GM23338 (cell line): ENCODE results near the gene ADAMTS5. TPM values are rescaled to one million over a fixed set of nuclear protein-coding genes. Genes with fewer than 3 reads are reported as not detected.
A peak's percentile ranks its signal among the peaks of the same experiment; 100 is the strongest.

Experiments
- ATAC-seq: fragments of 200-7000 bp; cut with Tn5 transposase; 3 replicates; pipeline ENCODE4 v1.9.1; 2020
- DNase-seq: peaks from one replicate; pipeline ENCODE4 v3.0.0-alpha.2; 2015; ENCODE audit warnings: low spot score
- H2AFZ ChIP-seq: fragments of 200-600 bp; sonication (generic); 2 replicates; pipeline ENCODE4 v1.8.0; 2016; ENCODE audit warnings: antibody characterized with exemption, mild to moderate bottlenecking, moderate library complexity
- H3F3A ChIP-seq: fragments of 200-600 bp; sonication (generic); replicated peaks from 2 replicates; pipeline ENCODE4 v1.8.0; 2017; ENCODE audit warnings: antibody characterized with exemption, mixed run types, low read depth
- H3K27ac ChIP-seq: fragments of 200-600 bp; sonication (generic); 2 replicates; pipeline ENCODE4 v1.6.1; 2016; ENCODE audit warnings: low read depth
- H3K27me3 ChIP-seq: fragments of 200-600 bp; sonication (generic); 2 replicates; pipeline ENCODE4 v1.8.0; 2016; ENCODE audit warnings: mild to moderate bottlenecking, mixed run types, moderate library complexity; ENCODE audit not compliant: insufficient read depth
- H3K36me3 ChIP-seq: fragments of 200-600 bp; sonication (generic); 2 replicates; pipeline ENCODE4 v1.8.0; 2016; ENCODE audit warnings: mild to moderate bottlenecking; ENCODE audit not compliant: insufficient read depth
- H3K4me1 ChIP-seq: fragments of 200-600 bp; sonication (generic); 2 replicates; pipeline ENCODE4 v1.8.0; 2016; ENCODE audit warnings: mild to moderate bottlenecking, moderate library complexity; ENCODE audit not compliant: insufficient read depth
- H3K4me2 ChIP-seq: fragments of 200-600 bp; sonication (generic); 2 replicates; pipeline ENCODE4 v1.7.1; 2017; ENCODE audit warnings: mixed run types
- H3K4me3 ChIP-seq: fragments of 200-600 bp; sonication (generic); 2 replicates; pipeline ENCODE4 v1.6.1; 2016; ENCODE audit warnings: mixed run types
- H3K79me2 ChIP-seq: fragments of 200-600 bp; sonication (generic); replicated peaks from 2 replicates; pipeline ENCODE4 v1.8.0; 2017; ENCODE audit warnings: mild to moderate bottlenecking; ENCODE audit not compliant: insufficient read depth
- H3K9me2 ChIP-seq: fragments of 200-600 bp; sonication (generic); 2 replicates; pipeline ENCODE4 v1.8.0; 2017; ENCODE audit not compliant: insufficient read depth
- H4K20me1 ChIP-seq: fragments of 200-600 bp; sonication (generic); replicated peaks from 2 replicates; pipeline ENCODE4 v1.8.0; 2017; ENCODE audit warnings: mild to moderate bottlenecking; ENCODE audit not compliant: insufficient read depth
- H3K27ac Mint-ChIP-seq: 2 replicates; pipeline ENCODE4 v1.8.0; 2020; ENCODE audit warnings: inconsistent platforms, mild to moderate bottlenecking, moderate library complexity, mixed read lengths
- H3K27me3 Mint-ChIP-seq: 3 replicates; pipeline ENCODE4 v1.8.0; 2022; ENCODE audit warnings: low read depth, mild to moderate bottlenecking, moderate library complexity, mixed read lengths, inconsistent platforms; ENCODE audit not compliant: insufficient read depth, poor library complexity
- H3K36me3 Mint-ChIP-seq: 3 replicates; pipeline ENCODE4 v1.8.0; 2021; ENCODE audit warnings: low read depth, mild to moderate bottlenecking, inconsistent platforms, moderate library complexity, mixed read lengths
- H3K4me1 Mint-ChIP-seq: 3 replicates; pipeline ENCODE4 v1.8.0; 2020; ENCODE audit warnings: mild to moderate bottlenecking, inconsistent platforms, mixed read lengths
- H3K4me3 Mint-ChIP-seq: 3 replicates; pipeline ENCODE4 v1.8.0; 2021; ENCODE audit warnings: moderate library complexity, mild to moderate bottlenecking, inconsistent platforms, mixed read lengths
- H3K9me3 Mint-ChIP-seq: 3 replicates; pipeline ENCODE4 v1.8.0; 2020; ENCODE audit warnings: moderate library complexity, mild to moderate bottlenecking, inconsistent platforms, mixed read lengths
- CREB1 ChIP-seq: fragments of 250-450 bp; sonication (Bioruptor Pico); IDR thresholded peaks from 2 replicates; pipeline ENCODE4 v1.5.0; 2020; ENCODE audit warnings: low read depth, mild to moderate bottlenecking, moderate library complexity
- CTCF ChIP-seq, 2 experiments: fragments of 200-600 bp in 1 of 2; sonication (generic) in 1 of 2; conservative IDR thresholded peaks; 2 replicates each; pipeline versions ENCODE4 v1.5.1 to v1.6.1; 2016 to 2017; ENCODE audit warnings: antibody characterized with exemption in 2 of 2, low read depth in 2 of 2, mild to moderate bottlenecking in 2 of 2, moderate library complexity in 1 of 2
- ETS1 ChIP-seq: IDR thresholded peaks from 2 replicates; pipeline ENCODE4 v1.6.1; 2016; ENCODE audit warnings: antibody characterized with exemption
- EZH2 ChIP-seq: fragments of 200-600 bp; sonication (generic); IDR thresholded peaks from one replicate; pipeline ENCODE4 v1.8.0; 2017; ENCODE audit warnings: antibody characterized with exemption, mild to moderate bottlenecking, low read depth; ENCODE audit not compliant: unreplicated experiment
- EZH2phosphoT487 ChIP-seq: fragments of 200-600 bp; sonication (generic); IDR thresholded peaks from one replicate; pipeline ENCODE4 v1.8.1; 2018; ENCODE audit warnings: antibody characterized with exemption; ENCODE audit not compliant: unreplicated experiment
- JUNB ChIP-seq: IDR thresholded peaks from one replicate; pipeline ENCODE4 v1.6.1; 2016; ENCODE audit warnings: antibody characterized with exemption; ENCODE audit not compliant: unreplicated experiment
- NANOG ChIP-seq: IDR thresholded peaks from 2 replicates; pipeline ENCODE4 v1.6.1; 2016; ENCODE audit warnings: antibody characterized with exemption, borderline replicate concordance
- POLR2AphosphoS5 ChIP-seq: IDR thresholded peaks from 2 replicates; pipeline ENCODE4 v1.6.1; 2016; ENCODE audit warnings: antibody characterized with exemption, low read depth
- REST ChIP-seq: IDR thresholded peaks from one replicate; pipeline ENCODE4 v1.6.1; 2018; ENCODE audit warnings: antibody characterized with exemption; ENCODE audit not compliant: unreplicated experiment
- ZNF114 ChIP-seq: fragments of 250-450 bp; sonication (Bioruptor Pico); IDR thresholded peaks from 2 replicates; pipeline ENCODE4 v1.5.0; 2020; ENCODE audit warnings: mild to moderate bottlenecking, moderate library complexity
- ZNF462 ChIP-seq: fragments of 250-450 bp; sonication (Bioruptor Pico); IDR thresholded peaks from 2 replicates; pipeline ENCODE4 v1.5.0; 2020; ENCODE audit warnings: mild to moderate bottlenecking, moderate library complexity
- polyA plus RNA-seq: library from polyadenylated mRNA; unstranded; fragments of >200 nt; fragmentation: Nextera tagmentation; extraction: Ambion mirVana; gene quantifications from 2 replicates; pipeline ENCODE4 v1.2.1, GENCODE V29; 2016
- total RNA-seq: library from RNA; depleted of rRNA; stranded (reverse); fragments of >200 nt; shearing (Covaris generic); gene quantifications from 2 replicates; pipeline ENCODE4 v1.2.3, GENCODE V29; 2014

The ADAMTS5 gene
- total and polyA plus RNA-seq, 2 experiments from 2014 or later, result 0.21 to 0.32 TPM

GRCh38 chr21:26966649-26967061, 233 bp downstream of the ADAMTS5 start:
- H3K4me1 ChIP-seq, result peaks cover 6% of the 10 kb centered on the region
- ATAC-seq (peak; percentile 9), DNase-seq (peak; percentile 50)
- H4K20me1 ChIP-seq, result no peaks in the 10 kb centered on the region
- TF ChIP-seq ZNF462 (CRISPR knock-in tag) (no peak), EZH2 (no peak), CREB1 (CRISPR knock-in tag) (no peak), CTCF (conservative IDR thresholded peaks at IDR 0.05; ENCODE audit: low read depth in 2 of 2) (no peak), ZNF114 (CRISPR knock-in tag) (no peak), ETS1 (no peak), EZH2phosphoT487 (no peak), NANOG (no peak), JUNB (no peak), REST (no peak), POLR2AphosphoS5 (no peak)
- peak overlapping the region; percentile 72 for H3K4me3 ChIP-seq
- Mint-ChIP-seq H3K36me3 (no peaks in the 10 kb centered on the region; the same call in 2 of the 3 replicates), H3K27me3 (peaks cover 42% of the 10 kb centered on the region), H3K4me1 (peaks cover 19% of the 10 kb centered on the region), H3K4me3 (peak overlapping the region; percentile 91), H3K9me3 (no peaks in the 10 kb centered on the region; the same call in 2 of the 3 replicates), H3K27ac (no peak overlapping the region)
- peaks cover 65% of the 10 kb centered on the region for H3K27me3 ChIP-seq
- H3K79me2 ChIP-seq, result no peaks in the 10 kb centered on the region
- H2AFZ ChIP-seq, result peak overlapping the region; percentile 93
- H3K4me2 ChIP-seq, result peak overlapping the region; percentile 95
- no peak overlapping the region for H3K27ac ChIP-seq
- no peaks in the 10 kb centered on the region for H3F3A ChIP-seq
- no peaks in the 10 kb centered on the region for H3K9me2 ChIP-seq
- H3K36me3 ChIP-seq, result no peaks in the 10 kb centered on the region
